OCI-LY1 (cell line): Measurements from ENCODE around the gene DGCR8.

Experiments
- CTCF ChIP-seq: fragments of 200-600 bp; sonication (generic), shearing (Covaris generic); IDR thresholded peaks from 2 replicates; pipeline ENCODE4 v1.5.1; 2017; ENCODE audit warnings: mild to moderate bottlenecking, antibody characterized with exemption, low read length, moderate library complexity, mixed read lengths
- EZH2 ChIP-seq: fragments of 200-600 bp; sonication (generic), shearing (Covaris generic); IDR thresholded peaks from 2 replicates; pipeline ENCODE4 v1.8.0; 2017; ENCODE audit warnings: borderline replicate concordance, mixed run types, mild to moderate bottlenecking, antibody characterized with exemption, low read length, moderate library complexity, mixed read lengths

GRCh38 chr22:20032407-20032991 is 47.5 kb upstream of the DGCR8 start:
- no peak for TF ChIP-seq EZH2
- no peak for TF ChIP-seq CTCF
